ENCODE data around the gene CDC42EP5. TPM values are rescaled to one million over a fixed set of nuclear protein-coding genes. Genes with fewer than 3 reads are reported as not detected.

CDC42EP5 gene
- total RNA-seq, 1 donor from 2014 or later, result not detected

DNA sequence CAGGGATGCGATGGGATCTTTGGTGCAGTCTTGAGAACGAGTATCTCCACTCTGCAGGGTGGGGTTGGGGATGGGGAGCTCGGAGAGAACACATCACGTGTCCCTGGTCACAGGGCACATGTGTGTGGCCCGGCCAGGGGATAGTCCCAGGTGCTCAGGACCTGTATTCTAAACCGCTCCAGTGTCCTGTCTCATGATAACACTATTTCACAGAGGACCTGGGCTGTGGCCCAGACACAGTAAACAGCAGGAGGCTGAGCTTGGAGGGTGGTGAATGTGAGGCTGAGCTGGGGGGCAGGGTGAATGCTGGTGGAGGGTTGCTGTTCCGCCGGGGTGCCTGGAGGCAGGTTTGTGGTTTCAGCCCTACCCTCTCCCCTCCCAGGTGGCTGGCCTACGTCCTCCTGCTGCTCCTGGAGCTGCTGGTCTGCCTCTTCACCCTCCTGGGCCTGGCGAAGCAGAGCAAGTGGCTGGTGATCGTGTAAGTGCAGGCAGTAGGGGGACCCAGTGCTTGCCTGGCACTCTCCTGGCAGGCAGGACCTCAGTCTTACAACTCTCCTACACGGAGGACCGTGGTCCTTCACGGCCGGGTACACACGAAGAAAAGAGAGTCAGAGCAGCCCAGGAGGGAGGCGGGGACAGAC is 46.7 kb downstream of the CDC42EP5 start:
- Mint-ChIP-seq H3K4me3 (ENCODE audit: unreplicated experiment) (no peak overlapping the region), H3K27me3 (ENCODE audit: unreplicated experiment) (peaks cover 16% of the 10 kb centered on the region), H3K9me3 (ENCODE audit: unreplicated experiment) (peaks cover 7% of the 10 kb centered on the region), H3K4me1 (ENCODE audit: low read depth, unreplicated experiment) (peaks cover 8% of the 10 kb centered on the region), H3K27ac (ENCODE audit: unreplicated experiment) (no peak overlapping the region), H3K36me3 (ENCODE audit: unreplicated experiment) (no peaks in the 10 kb centered on the region)
- DNase-seq, result no peak
- TF ChIP-seq, protein P1, sequence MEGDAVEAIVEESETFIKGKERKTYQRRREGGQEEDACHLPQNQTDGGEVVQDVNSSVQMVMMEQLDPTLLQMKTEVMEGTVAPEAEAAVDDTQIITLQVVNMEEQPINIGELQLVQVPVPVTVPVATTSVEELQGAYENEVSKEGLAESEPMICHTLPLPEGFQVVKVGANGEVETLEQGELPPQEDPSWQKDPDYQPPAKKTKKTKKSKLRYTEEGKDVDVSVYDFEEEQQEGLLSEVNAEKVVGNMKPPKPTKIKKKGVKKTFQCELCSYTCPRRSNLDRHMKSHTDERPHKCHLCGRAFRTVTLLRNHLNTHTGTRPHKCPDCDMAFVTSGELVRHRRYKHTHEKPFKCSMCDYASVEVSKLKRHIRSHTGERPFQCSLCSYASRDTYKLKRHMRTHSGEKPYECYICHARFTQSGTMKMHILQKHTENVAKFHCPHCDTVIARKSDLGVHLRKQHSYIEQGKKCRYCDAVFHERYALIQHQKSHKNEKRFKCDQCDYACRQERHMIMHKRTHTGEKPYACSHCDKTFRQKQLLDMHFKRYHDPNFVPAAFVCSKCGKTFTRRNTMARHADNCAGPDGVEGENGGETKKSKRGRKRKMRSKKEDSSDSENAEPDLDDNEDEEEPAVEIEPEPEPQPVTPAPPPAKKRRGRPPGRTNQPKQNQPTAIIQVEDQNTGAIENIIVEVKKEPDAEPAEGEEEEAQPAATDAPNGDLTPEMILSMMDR (IDR thresholded peaks at IDR 0.05; ENCODE audit: partially characterized antibody, unreplicated experiment), result no peak

DNA sequence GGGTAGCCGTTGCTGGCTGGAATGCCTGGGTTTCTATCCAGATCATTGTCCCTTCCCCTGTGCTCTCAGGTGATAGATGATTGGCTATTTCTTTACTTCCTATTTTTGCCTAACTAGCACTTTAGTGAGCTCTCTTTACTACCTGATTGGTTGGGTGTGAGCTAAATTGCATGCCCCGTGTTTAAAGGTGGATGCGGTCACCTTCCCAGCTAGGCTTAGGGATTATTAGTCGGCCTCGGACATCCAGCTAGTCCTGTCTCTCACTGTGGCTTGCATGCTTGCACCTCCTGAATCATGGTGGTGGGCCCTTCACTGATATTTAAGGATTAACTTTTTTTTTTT is 47.7 kb downstream of the CDC42EP5 start:
- H3K27me3 Mint-ChIP-seq (ENCODE audit: unreplicated experiment), result peaks cover 16% of the 10 kb centered on the region
- H3K9me3 Mint-ChIP-seq (ENCODE audit: unreplicated experiment), result peaks cover 7% of the 10 kb centered on the region
- TF ChIP-seq, protein P1 (IDR thresholded peaks at IDR 0.05; ENCODE audit: partially characterized antibody, unreplicated experiment), result no peak
- H3K4me1 Mint-ChIP-seq (ENCODE audit: low read depth, unreplicated experiment), result peaks cover 7% of the 10 kb centered on the region
- no peak overlapping the region for H3K4me3 Mint-ChIP-seq (ENCODE audit: unreplicated experiment)
- no peak overlapping the region for H3K27ac Mint-ChIP-seq (ENCODE audit: unreplicated experiment)
- DNase-seq, result no peak
- H3K36me3 Mint-ChIP-seq (ENCODE audit: unreplicated experiment), result no peaks in the 10 kb centered on the region

DNA sequence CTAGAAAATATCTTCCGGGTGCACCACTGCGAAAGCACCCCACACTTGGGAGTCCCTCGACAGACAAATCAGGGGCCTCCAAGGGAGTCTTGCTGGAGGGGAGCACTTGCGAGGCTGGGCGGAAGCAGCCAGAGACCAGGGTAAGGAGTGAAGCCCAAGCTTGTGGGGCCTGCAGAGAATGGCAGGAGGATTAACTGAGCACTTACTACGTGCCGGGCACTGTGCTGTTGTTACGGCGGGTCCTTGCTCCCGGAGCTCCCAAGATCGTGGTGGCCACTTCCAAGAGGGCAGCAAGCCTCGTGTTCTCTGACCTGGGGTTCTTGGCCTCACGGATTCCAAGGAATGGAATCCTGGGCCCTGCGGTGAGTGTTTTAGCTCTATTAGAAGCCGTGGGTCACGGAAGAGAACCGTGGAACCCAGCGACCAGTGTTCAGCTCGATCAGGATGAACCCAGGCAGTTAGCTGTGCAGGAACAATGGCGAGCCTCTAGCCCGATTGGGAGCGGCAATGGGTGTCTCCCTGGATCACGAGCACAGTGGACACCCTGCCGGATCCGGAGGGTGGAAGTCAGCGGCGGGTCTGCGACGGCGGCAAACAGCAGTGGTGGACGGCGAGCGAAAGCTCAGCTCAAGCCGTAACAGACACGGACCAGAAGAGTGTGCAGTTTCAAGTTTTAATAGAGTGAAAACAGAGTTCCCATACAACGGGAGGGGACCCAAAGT is 48.3 kb downstream of the CDC42EP5 start:
- TF ChIP-seq, protein P1 (IDR thresholded peaks at IDR 0.05; ENCODE audit: partially characterized antibody, unreplicated experiment), result no peak
- peaks cover 7% of the 10 kb centered on the region for H3K9me3 Mint-ChIP-seq (ENCODE audit: unreplicated experiment)
- no peak overlapping the region for H3K27ac Mint-ChIP-seq (ENCODE audit: unreplicated experiment)
- no peak for DNase-seq
- no peaks in the 10 kb centered on the region for H3K36me3 Mint-ChIP-seq (ENCODE audit: unreplicated experiment)
- no peak overlapping the region for H3K4me3 Mint-ChIP-seq (ENCODE audit: unreplicated experiment)
- peaks cover 7% of the 10 kb centered on the region for H3K4me1 Mint-ChIP-seq (ENCODE audit: low read depth, unreplicated experiment)
- peaks cover 16% of the 10 kb centered on the region for H3K27me3 Mint-ChIP-seq (ENCODE audit: unreplicated experiment)

DNA sequence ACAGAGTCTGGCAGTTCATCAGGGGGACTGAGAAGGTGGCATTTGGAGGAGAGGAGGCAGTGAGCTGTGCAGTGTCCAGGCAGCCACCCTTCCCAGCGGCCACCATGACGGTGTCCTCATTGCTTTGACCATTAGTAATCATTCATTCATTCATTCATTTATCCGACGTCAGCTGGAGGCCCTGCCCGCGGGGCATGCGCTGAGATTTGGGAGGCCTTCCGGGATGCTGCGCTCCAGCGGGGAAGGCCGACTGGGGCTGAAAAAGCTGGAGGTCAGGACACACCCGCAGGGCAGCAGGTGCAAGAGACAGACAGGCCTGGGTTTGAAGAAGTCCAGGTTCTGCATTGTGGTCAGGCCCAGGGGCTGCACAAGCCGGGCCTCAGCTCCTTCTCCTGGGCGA is 48.9 kb downstream of the CDC42EP5 start:
- Mint-ChIP-seq H3K4me1 (ENCODE audit: low read depth, unreplicated experiment) (peaks cover 8% of the 10 kb centered on the region), H3K9me3 (ENCODE audit: unreplicated experiment) (peaks cover 7% of the 10 kb centered on the region), H3K27ac (ENCODE audit: unreplicated experiment) (no peak overlapping the region), H3K36me3 (ENCODE audit: unreplicated experiment) (no peaks in the 10 kb centered on the region), H3K4me3 (ENCODE audit: unreplicated experiment) (no peak overlapping the region), H3K27me3 (ENCODE audit: unreplicated experiment) (peaks cover 13% of the 10 kb centered on the region)
- no peak for DNase-seq
- TF ChIP-seq, protein P1 (IDR thresholded peaks at IDR 0.05; ENCODE audit: partially characterized antibody, unreplicated experiment), result no peak

DNA sequence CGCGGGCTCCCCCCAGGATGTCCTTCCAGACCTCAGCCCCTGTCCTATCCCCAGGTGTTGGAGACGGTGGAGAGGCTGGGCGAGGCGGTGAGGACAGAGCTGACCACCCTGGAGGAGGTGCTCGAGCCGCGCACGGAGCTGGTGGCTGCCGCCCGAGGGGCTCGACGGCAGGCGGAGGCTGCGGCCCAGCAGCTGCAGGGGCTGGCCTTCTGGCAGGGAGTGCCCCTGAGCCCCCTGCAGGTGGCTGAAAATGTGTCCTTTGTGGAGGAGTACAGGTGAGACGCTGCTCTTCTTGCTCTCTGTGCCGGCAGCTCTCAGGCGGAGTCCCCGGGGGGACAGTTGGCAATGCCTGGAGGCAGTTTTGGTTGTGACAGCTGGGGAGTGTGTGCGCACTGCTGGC is 51.0 kb downstream of the CDC42EP5 start:
- Mint-ChIP-seq H3K4me1 (ENCODE audit: low read depth, unreplicated experiment) (peaks cover 18% of the 10 kb centered on the region), H3K36me3 (ENCODE audit: unreplicated experiment) (peaks cover 4% of the 10 kb centered on the region), H3K9me3 (ENCODE audit: unreplicated experiment) (peaks cover 15% of the 10 kb centered on the region), H3K27ac (ENCODE audit: unreplicated experiment) (no peak overlapping the region), H3K4me3 (ENCODE audit: unreplicated experiment) (no peak overlapping the region), H3K27me3 (ENCODE audit: unreplicated experiment) (peaks cover 16% of the 10 kb centered on the region)
- peak; percentile 44 for DNase-seq
- TF ChIP-seq, protein P1 (IDR thresholded peaks at IDR 0.05; ENCODE audit: partially characterized antibody, unreplicated experiment), result no peak
